EL (cell line): ENCODE data around the gene TSTD1.
"Not testable (repeated sequence)": the region's sequence is repeated elsewhere in the genome, so short reads cannot be mapped to it uniquely, and the experiment has no call there.

Experiments
- DNase-seq: peaks from one replicate; pipeline ENCODE4 v3.0.0-alpha.2; 2016

Gene TSTD1

DNA sequence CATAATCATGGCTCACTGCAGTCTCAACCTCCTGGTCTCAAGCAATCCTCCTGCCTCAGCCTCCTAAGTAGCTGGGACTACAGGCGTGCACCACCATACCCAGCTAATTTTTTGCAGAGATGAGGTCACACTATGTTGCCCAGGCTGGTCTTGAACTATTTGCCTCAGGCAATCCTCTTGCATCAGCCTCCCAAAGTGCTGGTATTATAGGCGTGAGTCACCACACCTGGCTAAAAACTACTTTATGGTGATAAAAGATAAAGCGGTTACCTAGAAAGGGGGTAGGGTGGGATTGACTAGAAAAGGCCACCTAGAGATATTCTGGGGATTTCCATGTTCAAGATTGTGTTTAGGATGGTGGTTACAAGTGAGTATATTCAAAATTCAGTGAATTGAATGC is 5.0 kb downstream of the TSTD1 start:
- peak; percentile 55 for DNase-seq

DNA sequence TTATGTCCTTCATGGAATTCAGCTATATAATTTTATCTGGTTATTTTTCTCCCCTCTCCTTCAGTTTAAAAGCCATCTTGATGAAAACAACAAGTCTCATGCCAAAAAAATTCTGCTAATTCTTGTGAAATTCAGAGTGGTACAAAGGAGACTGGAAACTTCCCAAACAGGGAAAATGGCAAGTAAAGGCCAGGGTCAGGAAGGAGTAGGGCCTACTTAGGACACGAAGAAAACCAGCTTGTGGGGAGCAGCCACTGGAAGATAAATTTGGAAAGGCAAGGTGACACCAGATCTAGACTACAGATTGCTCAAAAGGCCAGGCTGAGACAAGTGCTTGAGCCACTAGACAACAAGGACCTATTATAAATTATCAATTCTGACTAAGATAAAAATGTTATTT is 6.4 kb downstream of the TSTD1 start:
- no peak for DNase-seq

DNA sequence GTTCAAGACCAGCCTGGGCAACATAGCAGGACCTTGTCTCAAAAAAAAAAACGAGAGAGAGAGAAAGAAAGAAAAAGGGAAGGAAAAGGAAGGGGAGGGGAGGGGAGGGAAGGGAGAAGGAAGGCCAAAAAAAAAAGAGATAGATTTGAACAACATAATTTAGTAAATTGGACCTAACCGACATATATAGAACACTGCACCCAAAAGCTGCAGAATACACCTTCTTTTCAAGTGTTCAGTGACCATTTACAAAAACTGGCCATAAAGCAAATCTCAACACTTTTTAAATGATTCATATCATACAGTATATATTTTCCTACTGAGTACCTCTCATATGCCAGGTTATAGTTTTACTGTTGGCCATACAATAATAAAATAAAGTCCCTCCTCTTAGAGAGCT is 6.9 kb downstream of the TSTD1 start:
- no peak for DNase-seq

DNA sequence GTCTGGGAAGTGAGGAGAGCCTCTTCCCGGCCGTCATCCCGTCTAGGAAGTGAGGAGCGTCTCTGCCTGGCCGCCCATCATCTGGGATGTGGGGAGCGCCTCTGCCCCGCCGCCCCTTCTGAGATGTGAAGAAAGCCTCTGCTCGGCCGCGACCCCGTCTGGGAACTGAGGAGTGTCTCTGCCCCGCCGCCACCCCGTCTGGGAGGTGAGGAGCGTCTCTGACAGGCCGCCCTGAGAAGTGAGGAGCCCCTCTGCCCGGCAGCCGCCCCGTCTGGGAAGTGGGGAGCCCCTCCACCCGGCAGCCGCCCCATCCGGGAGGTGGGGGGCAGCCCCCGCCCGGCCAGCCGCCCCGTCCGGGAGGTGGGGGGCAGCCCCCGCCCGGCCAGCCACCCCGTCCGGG is 9.3 kb downstream of the TSTD1 start:
- DNase-seq = not testable (repeated sequence)

DNA sequence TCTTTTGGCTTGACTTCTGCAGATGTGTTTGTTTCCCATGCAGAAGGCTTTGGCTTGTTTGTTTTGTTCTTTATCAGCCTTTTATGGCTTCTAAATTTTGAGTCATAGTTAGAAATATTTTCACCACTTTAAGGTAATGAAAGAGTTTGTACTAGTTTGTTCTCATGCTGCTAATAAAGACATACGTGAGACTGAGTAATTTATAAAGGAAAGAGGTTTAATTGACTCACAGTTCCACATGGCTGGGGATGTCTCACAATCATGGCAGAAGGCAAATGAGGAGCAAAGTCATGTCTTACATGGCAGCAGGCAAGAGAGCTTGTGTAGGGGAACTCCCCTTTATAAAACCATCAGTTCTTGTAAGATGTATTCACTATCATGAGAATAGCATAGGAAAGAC is 11.8 kb downstream of the TSTD1 start:
- DNase-seq = not testable (repeated sequence)

DNA sequence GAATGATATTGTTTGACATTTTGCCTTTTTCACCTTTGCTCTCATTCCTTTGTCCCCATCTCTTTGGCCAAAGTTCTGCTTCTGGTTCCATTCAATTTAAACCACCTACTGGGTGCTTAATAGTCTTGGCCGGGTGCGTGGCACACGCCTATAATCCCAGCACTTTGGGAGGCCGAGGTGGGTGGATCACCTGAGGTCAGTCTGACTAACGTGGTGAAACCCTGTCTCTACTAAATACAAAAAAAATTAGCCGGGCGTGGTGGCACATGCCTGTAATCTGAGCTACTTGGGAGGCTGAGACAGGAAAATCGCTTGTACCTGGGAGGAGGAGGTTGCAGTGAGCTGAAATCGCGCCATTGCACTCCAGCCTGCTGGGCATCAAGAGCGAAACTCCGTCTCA is 16.3 kb downstream of the TSTD1 start:
- DNase-seq = not testable (repeated sequence)

DNA sequence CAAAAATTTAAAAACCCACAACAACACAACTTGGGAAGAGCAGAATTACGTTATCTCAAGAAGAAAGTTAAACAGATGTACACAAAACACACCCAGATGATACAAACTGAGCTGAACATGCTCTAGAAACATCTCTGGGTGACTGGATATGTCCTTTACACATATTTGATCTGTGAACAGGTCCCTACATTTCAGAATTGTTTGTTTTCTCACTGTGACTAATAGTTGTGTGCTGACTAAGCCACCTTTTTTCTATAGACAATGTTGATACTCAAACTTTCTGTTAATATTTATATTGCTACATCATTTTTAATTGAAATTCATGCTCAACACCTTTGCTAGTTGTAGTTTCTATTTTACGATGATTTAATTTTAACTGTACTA is 16.8 kb downstream of the TSTD1 start:
- DNase-seq = no peak

DNA sequence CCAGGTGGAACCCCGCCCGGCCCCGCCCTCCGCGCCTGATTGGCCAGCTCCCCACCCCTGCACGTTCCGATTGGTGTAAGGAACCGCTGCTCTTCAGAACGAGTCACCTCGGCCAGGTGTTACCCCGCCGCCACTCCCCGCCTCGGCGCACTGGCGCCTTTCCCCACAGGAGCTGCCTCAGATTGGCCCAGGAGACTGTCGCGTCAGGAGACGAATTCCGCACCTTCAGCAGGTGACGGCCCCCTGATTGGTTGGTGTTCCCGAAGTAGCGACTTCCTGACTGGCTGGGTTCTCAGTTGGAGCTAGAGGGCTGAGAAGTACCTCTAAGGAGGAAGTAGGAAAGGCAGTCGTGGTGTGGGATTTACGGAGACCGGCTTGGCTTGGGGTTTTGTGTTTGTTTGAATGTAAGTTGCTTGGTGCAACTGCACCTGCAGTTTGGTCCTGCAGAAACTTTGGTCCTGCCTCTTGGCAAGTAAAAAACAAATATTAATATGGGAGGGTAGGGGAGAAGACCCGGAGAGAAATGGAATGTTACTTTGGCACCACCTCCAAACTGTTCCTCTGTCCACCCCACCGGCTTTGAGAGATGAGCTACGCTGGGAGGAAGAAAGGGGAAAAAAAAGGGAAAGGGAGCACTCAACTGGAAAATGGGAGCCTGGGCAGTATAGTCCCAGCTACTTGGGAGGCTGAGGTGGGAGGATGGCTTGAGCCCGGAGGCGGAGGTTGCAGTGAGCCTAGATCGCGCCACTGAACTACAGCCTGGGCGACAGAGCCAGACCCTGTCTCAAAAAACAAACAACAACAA is 17.4 kb downstream of the TSTD1 start:
- peak; percentile 58 for DNase-seq

DNA sequence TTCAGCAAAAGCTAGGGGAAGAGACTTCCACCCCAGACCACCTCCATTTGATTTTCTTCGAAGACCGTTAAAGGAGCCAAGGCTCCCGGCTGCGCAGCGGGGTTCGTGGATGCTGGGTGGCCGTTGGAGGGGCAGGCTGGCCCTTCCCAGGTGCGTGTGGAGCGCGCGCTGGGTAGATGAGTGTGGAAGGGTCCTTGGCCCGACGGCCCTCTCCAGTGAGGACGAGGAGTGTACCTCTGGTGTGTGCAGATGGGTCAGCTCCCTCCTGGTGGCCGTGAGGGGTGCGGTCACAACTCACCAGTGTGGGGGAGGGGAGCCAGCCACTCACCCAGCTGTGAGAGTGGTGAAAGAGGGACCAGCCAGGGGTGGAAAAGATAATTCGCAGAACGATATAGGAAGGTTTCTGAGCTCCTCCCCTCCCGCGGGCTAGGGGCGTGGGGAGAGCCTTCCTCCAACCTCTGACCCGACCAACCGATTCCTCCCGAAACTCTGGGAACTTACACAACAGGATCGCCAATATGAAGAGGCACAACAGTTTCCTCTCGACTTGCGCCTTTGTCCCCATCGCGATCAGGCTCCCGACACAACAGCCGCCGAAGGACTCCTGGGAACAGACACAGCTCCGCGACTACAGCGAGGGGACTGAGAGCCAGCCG is 18.1 kb downstream of the TSTD1 start, which contains the start of gene F11R:
TSS of gene F11R (minus strand) at position 644 of the 656 bp plus-strand sequence. CDS start at position 565, 79 bp downstream.
- no peak for DNase-seq

DNA sequence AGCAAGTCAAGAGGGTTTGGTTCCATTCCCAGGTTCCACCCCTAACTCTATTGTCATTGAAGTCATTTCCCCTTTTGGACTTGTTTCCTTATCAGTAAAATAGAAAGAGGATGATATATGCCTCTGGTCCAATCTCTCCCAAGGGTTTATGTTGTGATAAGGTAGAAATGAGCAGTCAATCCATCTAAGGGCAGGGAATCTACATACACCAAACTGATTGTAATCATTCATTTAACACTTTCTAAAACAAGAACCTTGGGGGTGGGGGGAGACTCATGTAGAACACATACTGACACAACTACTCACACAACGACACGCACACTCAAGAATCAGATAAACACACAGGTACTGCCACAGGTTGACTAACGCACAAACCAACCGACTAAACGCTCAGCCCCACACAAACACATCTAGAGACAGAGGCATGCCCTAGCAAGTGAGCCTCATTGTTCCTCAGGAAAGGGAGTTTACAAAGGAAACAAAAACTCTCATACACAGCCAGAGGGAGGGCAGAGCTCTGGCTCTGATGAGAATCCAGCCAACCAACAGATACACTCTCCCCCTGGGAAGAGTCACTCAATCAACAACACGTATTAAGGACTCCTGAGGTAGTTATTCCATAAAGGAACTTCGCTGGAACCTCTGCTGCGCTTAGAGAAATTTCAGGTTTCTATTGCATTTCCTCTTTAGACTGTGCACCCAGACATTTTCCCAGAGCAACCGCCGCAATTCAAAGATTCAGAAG is 18.8 kb downstream of the TSTD1 start:
- DNase-seq = no peak

DNA sequence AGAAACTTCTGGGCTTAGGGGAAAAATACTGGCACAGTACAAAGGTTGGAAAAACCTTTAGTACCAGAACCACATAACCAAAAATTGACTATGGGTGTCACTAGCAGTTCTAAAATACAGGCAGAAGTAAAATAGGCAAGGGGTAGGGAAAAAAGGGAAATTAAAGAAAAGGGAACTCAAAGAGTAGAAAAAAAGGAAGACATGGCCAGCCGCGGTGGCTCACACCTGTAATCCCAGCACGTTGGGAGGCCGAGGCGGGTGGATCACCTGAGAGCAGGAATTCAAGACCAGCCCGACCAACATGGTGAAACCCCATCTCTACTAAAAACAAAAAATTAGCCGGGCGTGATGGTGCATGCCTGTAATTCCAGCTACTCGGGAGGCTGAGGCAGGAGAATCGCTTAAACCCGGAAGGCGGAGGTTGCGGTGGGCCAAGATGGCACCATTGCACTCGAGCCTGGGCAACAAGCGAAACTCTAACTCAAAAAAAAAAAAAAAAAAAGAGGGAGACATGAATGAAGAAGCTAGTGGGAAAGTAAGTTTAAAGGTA is 19.6 kb downstream of the TSTD1 start:
- DNase-seq = not testable (repeated sequence)

DNA sequence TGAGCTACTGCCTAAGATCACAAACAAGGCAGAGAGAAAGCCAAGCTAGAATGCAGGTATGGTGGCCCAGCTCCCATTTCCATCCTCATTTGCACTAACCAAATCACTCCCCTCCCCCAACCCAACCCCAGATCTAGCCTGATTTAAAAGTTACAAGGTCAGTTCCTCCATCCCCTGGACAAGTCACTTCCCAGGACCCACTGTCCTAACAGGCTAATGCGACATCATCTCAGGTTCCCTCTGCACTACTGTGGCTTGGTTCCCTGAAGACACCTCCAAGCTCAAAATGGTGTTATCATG is 20.2 kb downstream of the TSTD1 start:
- no peak for DNase-seq

DNA sequence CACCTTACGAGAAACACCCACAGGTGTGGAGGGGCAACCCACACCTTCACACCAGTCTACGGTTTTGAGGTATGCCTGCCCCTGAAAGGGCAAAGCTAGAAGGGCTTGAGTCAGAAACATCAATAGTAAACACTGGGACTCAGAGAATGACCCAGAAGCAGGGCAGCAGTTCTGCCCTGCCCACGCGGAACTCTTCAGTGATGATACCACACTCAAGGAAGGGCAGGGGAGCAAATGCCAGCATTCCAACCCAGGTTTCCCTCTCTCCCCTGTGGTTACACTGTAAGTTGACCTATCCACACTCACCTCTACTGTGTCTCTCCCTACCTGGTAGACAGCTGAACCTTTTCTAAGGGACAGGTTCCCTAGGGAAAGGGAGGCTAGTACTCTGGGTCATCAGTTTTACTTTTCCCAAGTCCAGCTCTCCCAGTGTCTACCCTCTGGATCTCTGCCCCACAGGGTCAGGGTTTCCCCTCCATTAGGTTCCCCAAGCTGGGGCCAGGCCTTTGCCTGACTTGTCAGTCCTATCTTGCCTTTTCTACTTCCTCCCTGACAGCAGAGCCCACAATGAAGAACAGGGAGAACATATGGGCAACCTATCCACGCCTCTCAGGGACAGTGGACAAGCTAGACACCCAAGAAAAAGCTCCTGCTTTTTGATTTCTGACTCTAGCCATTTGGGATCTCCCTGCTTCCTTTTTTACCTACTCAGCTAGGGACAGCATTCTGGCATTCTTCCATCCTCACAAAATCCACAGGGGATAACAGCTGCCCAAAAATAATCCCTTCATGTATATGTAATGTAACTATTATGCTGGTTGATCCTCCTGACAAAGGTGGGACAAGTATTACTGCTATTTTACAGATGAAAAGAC is 20.8 kb downstream of the TSTD1 start:
- no peak for DNase-seq

DNA sequence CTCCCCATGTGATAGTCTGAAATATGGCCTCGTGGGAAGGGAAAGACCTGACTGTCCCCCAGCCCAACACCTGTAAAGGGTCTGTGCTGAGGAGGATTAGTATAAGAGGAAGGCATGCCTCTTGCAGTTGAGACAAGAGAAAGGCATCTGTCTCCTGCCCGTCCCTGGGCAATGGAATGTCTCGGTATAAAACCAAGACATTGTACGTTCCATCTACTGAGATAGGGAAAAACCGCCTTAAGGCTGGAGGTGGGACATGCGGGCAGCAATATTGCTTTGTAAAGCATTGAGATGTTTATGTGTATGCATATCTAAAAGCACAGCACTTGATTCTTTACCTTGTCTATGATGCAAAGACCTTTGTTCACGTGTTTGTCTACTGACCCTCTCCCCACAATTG is 21.6 kb downstream of the TSTD1 start:
- DNase-seq = not testable (repeated sequence)

DNA sequence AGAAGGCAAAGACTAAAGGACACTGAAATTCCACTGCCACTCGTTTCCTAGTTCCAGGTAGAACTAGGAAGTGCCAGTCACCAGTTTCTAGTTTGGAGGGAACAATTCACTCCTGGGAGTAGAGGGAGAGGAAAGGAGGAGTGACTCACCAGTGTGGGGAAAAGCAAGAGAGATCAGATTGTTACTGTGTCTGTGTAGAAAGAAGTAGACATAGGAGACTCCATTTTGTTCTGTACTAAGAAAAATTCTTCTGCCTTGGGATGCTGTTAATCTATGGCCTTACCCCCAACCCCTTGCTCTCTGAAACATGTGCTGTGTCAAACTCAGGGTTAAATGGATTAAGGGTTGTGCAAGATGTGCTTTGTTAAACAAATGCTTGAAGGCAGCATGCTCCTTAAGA is 22.1 kb downstream of the TSTD1 start:
- not testable (repeated sequence) for DNase-seq

DNA sequence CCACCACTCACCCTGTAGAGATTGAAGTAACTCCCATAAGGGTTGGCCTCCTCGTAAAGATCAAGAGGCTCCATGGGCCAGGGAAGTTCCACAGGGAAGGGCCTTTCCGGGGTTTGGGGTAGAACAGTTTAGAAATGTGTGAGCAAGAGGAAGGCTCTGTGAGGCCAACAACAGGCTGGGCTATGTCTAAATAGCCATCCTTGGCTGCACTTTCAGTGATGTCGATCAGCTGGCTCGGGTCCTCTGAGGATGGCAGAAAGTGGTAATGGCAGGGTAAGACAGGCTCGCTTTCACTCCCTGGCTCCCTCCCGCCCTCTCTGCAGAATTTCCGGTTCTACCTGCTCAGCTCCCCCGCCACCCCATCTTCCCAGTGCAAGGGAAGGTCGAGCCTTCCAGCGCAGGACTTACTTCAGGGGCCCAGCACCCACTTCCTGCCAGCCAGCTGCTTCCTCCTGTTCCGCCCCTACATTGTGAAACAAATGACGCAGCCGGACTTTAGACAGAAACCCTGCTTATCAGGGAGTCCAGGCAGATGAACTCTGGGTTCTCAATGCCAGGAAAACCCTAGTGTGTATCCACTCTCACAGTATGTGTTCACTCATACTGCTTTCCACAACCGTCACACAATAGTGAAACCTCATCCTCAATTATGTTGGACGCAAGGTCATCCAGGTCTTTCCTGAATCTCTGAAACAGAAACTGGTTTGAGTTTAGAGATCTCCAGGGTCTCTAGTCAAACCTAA is 25.1 kb downstream of the TSTD1 start:
- peak; percentile 61 for DNase-seq

DNA sequence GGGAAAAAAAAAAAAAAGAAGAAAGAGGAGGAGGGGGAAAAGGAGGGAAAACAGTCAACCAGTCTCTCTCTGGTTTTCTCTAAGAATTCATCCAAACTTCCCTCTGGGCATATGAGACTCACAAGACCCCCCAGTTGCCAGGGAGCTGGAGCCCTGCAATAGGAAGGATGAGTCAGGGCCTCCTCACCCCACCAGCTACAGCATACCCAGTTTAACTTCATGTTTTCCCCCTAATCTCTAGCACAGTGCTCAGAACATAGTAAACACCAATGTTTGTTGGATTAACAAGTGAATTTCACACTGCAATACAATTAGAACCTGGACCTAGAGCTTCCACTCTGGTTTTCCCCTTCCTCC is 25.7 kb downstream of the TSTD1 start:
- DNase-seq = peak; percentile 63

DNA sequence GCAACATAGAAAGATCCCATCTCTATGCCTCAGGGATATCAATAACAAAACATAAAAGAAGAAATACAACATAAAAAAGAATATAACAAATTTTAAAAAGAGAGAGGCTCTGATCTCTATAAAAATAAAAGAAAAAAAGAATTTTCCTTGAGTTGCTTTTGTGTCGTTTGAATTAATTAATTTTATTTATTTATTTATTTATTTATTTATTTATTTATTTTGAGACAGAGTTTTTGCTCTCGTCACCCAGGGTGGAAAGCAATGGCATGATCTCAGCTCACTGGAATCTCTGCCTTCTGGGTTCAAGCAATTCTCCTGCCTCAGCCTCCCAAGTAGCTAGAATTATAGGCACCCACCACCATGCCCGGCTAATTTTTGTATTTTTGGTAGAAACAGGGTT is 26.3 kb downstream of the TSTD1 start:
- no peak for DNase-seq

DNA sequence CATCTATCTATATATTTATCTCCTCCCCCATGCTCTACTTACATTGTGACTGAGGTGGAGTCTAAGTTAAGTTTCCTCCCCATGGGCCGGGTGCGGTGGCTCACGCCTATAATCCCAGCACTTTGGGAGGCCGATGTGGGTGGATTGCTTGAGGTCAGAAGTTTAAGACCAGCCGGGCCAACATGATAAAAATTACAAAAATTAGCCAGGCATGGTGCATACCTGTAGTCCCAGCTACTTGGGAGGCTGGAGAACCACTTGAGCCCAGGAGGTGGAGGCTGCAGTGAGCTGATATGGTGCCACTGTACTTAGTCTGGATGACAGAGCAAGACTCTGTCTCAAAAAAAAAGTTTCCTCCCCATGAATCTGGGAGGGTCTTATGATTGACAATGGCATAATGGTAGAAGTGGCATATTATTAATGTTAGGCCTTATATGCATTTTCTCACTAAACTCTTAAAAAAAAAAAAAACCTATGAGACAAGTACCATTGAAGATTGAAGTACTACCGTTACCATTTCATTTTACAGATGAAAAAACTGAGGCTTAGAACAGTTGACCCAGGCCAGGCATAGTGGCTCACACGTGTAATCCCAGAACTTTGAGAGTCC is 29.1 kb downstream of the TSTD1 start:
- DNase-seq = no peak

DNA sequence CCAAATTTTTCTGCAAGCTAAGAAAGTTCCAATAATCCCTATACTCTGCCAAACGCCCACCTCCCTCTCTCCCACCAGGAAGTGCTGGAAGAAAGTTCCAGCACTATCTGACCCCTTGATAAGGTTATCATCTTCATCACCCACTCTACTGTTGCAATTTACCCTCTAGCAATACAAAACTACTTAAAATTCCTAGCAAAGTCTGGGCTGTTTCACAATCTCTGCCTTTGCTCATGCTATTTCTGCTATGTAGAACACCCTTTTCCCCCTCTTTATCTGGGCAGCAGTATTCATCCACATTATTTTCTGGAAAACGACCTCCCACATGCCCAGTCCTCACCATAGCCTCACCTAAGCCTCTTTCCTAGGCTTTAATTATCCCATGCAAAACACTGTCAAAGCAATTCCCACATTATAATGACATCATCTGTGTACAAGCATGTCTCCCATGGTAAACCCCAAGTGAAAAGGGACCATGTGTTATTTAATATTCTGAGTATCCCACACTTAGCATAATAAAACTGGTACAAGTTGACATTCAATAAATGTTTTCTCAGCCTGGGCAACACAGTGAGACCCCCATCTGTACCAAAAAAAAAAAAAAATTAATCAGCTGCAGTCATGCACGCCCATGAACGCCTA is 29.8 kb downstream of the TSTD1 start:
- peak; percentile 39 for DNase-seq

DNA sequence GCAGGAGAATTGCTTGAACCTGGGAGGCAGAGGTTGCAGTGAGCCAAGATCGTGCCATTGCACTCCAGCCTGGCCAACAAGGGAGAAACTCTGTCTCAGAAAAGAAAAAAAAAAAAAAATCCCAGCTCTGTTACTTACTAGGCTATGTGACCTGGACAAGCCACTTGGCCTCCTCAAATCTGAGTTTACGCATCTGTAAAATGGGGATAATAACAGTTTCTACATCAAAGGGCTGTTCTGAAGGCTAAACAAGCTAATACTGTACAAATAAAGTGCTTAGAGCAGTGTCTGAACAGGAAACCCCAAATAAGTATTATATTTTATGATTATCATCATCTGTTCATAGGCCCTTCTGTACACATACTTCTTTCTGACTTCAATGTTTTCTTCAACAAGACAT is 31.4 kb downstream of the TSTD1 start:
- DNase-seq = no peak
